ENCODE data around the gene MAT2A.
A peak's percentile ranks its signal among the peaks of the same experiment; 100 is the strongest.
"Not testable (repeated sequence)": the region's sequence is repeated elsewhere in the genome, so short reads cannot be mapped to it uniquely, and the experiment has no call there.

MAT2A gene

DNA sequence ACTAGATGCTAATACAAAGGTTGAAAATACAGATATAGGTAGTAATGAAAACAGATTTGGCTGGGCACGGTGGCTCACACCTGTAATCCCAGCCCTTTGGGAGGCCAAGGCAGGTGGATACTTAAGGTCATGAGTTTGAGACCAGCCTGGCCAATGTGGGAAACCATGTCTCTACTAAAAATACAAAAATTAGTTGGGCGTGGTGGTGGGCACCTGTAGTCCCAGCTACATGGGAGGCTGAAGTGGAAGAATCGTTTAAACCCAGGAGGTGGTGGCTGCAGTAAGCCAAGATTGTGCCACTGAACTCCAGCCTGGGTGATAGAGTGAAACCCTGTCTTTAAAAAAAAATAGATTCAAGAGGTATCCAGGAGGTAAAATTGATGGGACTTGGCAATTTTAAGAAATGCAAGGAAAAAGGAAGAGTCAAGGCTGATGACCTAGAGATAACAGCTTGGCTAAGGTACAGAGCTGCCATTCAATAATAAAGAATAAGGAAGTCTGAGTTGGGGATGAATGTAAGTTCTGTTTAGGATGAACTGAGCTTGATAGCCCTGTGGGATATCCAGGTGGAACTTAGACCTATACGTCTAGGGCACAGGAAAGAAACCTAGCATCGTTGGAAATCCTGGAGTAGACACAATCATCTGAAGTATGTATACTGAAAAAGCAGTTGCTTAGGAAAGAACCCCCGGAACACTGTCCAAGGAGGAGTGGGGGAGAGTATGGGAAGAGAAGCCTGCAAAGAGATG, 9.1 kb downstream of the MAT2A start:
- DNase-seq: no peak

DNA sequence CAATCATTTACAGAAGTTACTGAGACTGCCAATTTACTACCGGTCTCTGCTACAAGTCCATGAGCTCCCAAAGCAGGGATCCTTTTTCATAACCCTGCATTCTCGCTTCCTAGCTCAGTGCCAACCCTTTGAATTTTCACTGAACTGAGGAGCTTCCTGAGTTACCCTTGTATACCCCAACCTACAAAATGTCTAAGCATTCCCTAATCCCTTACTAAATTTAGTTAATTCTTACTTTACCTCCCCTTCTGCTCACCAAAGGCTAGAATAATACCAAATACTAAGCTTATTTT, 9.6 kb downstream of the MAT2A start:
- DNase-seq: no peak

DNA sequence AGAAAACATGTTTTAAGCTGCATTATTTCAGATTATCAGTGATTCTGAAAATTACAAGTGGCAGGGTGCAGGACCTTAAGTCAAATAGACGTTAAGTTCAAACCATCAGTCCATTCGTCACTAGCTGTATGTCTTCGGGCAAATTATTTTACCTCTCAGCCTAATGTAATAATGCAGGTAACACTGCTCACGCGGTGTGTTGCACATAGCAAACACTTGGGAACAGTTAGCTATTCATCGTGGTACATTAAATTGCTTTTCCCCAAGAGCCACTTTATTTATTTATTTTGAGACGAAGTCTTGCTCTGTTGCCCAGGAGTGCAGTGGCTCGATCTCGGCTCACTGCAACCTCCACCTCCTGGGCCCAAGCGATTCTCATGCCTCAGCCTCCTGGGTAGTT, 10.1 kb downstream of the MAT2A start:
- DNase-seq: no peak

DNA sequence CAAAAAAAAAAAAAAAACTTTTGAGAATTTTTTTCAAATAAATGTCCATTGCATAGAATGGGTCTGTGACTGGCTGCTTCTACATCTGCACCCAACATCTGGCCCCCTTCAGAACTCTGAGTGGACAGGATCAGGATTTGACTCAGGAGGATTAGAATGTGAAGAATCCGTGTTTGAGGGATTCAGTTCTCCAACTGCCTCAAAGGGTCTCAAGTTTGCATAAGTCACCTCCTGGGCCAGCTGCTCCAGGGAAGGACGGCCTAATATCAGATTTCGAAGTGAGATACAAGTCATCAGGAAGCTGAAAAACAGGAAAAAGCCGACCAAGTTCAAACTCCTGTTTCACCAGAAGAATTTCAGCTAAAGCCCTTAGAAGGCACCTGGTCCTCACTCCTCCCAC, 10.9 kb downstream of the MAT2A start:
- DNase-seq: no peak

DNA sequence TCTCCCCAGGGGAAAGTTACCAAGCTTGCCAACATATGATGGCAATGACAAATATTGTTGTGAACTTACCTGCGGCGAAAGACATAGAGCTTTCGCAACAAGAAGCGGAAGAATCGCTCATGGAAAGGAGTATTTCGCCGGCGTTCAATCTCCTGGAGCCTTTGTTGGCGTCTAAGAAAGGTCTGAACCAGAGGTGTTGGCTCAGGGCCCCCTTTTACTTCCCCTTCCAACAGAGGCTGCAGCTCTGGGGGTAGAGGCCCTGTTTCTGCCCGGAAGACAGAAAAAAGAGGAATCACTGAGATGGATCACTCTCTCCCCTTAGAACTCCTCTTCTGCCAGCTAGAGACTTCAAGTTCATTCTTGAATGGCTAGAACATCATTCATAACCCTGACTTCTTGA, 11.5 kb downstream of the MAT2A start:
- no peak for DNase-seq

DNA sequence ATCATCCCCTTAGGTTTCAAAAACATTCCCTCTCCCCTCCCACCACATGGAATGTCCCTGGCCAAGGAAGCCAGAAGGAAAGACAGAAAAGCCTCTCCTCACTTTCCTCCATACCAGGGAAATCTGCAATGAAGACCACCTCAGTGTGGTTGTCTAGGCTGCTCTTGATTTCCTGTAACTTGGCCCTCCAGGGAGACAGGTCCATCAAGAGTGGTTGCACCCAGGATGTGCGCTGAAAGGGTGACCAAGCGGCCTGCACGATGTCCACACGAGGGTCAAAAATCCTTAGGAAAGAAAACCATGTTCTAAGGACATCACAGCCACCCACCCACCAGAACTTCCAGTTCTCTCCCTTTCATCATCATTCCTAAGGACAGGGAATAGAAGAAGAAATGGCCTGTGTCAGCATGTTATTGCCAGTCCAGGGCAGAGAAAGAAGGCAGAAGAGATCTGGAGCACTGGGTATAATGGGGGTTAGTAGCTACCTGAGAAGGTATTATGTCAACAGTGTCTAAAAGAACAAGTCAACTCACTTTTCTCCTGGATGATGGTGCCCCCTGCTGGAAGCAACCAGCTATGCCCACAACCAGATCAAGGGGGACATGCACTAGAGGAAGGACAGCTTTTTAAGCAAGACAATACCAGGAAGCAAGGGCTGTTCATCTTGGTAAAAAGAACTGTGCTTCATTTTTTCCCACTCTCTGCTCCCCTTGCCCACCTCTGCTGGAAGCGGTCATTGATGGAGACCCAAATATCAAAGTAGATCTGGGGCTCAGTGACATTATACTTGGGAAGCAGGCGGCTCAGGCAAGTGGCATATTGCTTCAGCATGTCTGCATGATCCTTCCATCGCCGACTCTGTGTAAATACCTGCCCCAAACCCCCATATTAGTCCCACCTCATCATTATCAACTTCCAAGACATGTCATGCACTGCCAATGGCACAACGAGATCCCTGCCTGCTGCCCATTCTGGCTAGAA, 13.0 kb downstream of the MAT2A start:
- peak; percentile 90 for DNase-seq

DNA sequence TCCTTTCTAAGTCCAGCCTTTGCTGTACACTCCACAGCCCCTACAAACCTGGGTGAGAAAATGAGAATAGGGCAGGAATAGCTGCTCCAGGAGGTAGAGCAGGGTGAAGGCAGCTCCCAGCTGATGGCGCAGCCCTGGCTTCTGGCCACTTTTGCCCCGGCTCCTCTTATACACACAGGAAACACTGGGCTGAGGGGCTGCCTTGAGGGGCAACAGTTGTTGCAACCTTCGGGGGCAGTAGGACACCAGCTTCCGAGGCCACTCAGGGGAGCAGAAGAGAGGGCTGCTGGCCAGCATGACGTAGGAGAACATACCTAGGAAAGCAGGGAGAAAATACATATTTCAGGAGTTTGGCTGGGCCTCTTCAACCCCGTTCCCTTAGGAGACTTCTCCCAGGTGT, 14.2 kb downstream of the MAT2A start:
- no peak for DNase-seq

DNA sequence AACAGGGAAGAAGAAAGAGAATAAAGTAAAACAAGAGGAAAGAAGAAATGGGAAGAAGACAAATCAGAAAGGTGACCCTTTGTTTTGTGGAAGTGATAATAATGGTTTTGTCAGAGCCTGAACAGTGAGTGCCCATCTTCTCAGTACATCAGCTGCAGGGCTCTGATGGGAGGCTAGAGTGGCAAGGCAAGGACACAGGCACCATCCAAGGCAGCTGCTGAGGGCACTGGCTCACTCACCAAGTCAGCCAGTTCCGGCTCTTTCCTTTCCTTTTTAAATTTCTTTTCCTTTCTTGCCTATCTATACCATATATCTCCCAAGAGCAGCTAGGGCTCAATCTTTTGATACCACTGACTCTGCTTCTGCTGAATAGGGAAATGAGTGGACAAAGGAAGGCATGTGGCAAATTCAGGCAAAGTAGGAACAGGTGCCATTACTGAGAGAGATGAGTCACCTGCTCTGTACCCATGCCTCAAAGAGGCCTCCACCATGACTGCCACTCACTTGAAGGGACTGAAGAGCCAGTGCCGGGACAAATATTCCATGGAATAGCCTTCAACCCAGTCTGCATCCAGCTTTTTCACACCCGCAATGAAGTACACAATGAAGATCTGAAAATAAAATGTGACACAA, 16.1 kb downstream of the MAT2A start:
- DNase-seq: no peak

DNA sequence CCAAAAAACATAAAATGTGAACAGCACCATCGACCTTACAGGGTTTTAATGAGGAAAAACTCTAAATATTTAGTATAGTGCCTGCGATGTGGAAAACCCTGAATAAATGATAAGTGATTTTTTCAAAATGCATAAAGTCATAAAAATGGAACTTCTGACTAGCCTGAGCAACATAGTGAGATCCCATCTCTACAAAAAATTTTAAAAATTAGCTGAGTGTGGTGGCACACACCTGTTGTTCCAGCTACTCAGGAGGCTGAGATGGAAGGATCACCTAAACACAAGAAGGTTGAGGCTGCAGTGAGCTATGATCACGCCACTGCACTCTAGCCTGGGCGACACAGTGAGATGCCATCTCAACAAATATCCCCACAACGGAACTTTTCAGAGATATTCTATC, 18.2 kb downstream of the MAT2A start:
- no peak for DNase-seq

DNA sequence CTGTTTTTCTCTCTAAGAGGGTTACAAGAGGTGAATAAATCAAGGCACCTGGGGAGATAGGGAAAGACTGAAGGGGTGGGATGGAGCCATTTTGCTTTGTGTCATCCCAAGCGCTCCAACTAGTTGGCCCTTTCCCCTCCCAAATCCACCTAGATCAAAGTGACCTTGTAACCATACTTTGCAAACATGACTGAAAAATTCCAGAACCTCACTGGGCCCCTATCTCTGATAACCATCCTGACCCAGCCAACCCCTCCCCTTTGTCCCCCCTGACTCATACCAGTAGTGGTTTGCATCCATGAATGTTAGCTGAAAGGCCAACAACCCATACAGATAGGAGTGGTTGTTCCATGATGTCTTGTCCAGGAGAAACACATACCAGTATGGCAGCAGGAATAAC, 19.2 kb downstream of the MAT2A start:
- no peak for DNase-seq

DNA sequence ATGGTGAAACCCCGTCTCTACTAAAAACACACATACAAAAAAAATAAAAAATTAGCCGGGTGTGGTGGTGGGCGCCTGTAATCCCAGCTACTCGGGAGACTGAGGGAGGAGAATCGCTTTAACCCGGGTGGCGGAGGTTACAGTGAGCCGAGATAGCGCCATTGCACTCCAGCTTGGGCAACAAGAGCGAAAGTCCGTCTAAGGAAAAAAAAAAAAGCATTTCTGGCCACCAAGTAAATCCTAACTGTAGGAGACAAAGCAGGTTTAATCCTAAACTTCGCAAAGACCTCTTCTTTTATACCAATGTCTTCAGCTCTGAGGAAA, 21.4 kb downstream of the MAT2A start:
- not testable (repeated sequence) for DNase-seq

DNA sequence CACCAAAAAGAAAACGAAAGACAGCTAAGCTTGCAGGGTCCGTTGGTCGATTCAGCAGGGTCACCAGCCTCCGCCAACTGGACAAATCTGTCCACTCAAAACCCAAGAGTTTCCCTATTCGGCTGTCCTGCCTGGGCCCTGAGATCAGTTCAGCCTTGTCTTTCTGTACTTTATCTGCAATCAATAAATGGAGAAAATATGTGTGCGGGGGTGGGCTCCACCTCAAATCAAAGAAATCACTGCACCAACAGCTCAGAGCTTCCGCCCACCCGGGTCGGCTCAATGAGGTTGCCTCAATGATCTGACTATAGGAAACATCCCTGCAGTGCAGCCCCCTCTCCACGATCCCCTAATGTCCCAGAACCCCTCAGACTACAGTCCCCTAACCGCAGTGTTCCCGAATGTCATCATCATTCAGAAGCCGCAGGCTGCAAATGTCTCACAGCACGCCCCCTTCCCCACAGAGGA, 21.9 kb downstream of the MAT2A start:
- no peak for DNase-seq

DNA sequence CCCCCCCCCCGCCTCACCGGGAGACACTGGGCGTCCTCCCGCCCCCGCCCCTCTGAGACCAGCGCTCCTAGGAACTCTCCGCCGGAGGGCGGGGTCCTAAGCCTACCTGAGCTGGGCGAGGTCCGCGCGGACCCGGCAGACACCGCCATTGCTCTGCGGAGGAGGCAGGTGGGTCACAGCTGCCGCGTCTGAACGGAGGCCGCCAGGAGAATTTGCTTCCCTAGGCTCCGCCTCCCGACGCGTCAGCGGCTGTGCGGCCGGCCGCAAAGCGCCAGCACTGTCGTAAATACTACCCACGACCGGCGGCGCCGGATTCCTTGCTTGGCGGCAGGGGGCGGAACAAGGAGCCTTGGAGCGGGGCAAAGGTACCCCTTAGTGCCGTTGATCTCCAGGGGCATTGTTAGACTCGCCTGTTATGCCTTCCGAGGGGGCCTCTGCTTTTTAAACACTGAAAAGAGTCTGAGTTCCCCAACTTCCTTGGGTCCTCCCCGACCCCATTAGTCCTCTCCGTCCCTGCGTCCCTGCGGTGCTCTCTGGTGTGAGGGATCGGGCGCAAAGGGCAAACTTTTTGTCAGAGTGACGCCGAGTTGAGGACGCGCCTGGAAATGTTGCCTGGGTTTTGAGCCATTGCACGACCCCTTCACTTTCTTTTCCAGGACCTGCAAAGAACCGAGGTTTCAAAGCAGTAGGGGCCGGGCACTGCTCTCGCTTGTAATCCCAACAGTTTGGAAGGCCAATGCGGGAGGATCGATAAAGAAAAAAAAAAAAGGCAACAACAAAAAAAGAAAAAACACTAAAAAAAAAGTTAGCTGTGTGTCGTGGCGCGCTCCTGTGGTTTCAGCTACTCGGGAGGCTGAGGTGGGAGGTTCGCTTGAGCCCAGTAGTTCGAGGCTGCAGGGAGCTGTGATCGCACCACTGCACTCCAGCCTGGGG, 22.6 kb downstream of the MAT2A start, which contains the start of gene GGCX:
Gene GGCX, minus strand, starts transcription at position 214 of the 933 bp plus-strand sequence. Its CDS starts 65 bp downstream, at position 149.
- peak; percentile 96 for DNase-seq

DNA sequence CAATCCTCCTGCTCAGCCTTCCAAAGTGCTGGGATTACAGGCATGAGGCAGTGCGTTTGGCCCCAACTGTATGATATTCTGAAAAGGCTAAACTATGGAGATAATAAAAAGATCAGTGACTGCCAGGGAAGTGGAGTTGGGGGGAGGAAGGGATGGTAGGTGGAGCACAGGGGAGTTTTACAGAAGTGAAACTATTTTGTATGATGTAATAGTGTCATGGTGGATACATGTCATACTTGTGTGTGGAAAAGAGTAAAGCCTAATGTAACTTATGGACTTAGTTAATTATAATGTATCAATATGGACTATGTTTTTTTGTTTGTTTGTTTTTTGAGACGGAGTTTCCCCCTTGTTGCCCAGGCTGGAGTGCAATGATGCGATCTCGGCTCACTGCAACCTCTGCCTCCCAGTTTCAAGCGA, 25.2 kb downstream of the MAT2A start:
- no peak for DNase-seq

DNA sequence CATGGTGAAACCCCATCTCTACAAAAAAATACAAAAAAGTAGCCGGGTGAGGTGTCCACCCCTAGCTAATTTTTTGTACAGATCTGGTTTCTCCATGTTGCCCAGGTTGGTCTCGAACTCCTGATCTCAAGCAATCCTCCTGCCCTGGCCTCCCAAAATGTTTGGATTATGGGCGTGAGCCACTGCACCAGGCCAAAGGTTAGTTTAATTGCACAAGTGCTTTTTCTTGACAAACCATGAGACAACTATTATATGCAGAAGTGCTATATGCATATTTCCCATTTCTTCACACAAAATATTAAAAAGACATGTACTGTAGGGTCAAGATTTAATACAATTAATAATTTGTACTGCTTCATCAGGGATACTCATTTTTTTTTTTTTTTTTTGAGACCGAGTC, 27.3 kb downstream of the MAT2A start:
- DNase-seq: no peak

DNA sequence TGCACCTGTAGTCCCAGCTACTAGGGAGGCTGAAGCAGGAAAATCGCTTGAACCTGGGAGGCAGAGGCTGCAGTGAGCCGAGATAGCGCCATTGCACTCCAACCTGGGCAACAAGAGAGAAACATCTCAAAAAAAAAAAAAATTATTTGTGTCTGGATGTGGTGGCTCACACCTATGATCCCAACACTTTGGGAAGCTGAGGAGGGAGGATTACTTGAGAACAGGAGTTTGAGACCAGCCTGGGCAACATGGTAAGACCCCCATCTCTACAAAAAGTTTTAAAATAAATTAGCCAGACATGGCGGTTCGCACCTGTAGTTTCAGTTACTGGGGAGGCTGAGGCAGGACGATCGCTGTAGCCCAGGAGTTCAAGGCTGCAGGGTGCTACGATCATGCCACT, 36.8 kb downstream of the MAT2A start:
- DNase-seq: no peak

DNA sequence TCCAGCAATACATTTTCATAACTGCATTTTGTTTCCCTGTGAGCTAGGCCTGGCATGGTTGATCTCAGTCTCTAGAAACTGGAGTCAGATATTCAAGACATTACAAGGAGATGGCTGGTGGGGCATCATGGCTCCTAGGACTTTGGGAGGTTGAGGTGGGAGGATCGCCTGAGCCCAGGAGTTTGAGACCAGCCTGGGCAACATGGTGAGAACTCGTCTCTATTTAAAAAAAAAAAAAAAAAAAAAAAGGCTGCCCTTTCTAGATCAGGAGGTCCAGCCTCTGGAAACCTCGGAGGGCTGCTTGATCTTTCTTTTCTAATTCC, 38.1 kb downstream of the MAT2A start:
- DNase-seq: no peak

DNA sequence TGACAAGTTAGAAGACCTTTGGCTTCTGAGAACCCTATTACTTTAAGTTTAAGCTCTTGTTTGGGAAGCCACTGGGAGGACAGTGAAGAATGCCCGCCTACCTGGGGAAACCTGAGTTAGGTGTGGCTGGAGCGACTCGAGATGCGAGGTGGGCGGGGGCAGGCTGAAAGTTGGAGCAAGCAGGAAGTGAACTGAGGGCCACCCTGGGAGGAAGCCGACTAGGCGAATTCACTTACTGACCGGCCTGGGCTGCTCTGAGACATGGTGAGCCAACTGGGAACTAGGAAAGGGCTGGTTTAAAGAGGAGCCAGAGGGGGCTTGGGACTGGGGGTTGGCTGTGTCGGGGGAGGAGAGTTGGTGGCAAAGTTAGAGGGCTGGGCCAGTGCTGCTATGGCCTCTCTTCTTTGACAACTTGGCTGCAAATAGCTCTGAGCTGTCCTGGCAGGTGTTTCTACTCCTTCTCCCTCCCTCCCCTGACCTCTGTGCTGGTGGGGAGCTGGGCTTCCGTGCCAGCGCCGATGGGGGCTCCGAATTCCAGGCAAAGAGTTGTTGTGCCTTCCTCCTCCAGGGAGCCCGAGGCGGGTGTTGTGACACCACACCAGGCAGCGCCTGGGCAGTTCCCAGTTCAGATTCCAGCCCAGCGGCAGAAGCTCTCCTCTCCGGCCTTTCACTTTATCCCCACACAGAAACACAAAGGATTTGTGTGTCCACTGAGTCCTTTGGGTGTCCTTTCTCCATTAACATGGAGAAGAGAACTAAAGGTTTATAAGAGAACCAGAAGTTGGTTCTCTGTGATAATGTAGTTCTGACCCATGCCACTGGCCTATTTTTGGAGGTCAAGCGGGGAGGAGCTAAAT, 38.6 kb downstream of the MAT2A start, which contains the start of gene VAMP8:
Gene VAMP8, plus strand, starts transcription at position 201 of the 857 bp plus-strand sequence. Its CDS starts 61 bp downstream, at position 262.
- peak; percentile 62 for DNase-seq

DNA sequence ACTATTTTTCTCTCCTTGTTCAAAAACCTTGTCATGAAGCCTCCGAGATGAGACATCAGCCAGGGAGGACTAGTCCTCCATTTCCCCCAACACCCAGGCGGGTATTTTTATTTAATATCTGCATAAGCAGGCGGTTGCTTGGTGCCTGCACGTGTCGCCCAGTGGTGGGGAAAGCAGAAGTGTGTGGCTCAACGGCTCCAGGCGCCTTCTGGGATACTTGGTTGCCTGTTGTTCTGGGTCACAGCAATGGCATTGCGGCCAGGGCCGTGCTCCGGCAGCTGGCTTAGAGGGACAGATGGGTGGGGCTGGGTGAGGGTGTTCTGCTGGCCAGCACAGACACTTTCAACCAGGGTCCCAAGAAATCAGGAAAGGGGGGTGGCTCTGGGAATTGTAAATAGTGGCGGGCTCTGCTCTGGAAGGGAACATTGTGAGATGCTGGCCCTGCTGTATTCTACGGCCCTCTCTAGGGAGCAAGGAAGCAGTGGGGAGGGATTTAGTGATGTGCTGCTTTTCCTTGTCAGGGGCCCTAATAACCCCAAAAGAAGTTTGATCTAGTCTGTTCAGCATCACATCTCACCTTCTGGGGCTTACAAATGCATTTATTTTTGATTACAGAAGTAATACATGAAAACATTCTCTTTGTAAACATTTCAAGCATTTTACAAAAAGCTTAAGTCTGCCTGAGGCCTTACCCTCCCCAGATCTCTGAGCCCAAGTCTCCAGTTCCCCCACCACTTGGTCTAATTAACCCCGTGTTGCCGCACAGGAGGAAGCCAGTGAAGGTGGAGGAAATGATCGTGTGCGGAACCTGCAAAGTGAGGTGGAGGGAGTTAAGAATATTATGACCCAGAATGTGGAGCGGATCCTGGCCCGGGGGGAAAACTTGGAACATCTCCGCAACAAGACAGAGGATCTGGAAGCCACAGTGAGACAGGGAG, 39.5 kb downstream of the MAT2A start:
- DNase-seq: peak; percentile 24

DNA sequence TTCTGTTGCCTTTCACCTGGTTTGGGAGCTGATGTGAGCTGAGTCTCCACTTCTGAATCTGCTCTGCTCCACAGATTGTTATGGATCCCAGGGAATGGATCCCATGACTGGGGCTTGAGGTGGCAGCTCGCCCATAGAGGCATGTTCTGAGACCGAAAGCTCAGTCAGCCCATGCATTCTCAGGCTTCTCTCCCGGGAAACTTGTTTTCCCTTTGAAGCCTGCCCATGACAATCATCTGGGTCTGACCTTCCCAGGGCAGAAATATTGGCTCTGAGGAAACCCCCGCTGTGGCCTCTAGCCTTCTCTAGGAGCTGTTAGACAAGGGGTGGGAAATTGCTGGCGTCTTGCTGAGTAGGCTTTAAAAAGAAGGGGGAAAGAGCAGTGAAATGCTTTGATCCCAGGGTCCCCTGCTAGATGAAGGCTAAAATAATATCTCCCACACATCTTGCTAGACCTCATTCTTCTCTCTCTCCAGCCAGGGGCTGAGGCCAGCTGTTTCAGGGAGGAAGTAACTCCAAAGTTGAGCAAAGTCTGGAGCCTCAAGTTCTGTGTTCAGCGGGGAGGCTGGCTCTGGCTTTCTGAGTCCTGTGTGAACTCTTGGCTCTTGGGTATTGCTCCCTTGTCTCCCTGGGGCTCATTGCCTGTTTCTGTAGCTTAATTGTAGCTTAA, 40.4 kb downstream of the MAT2A start:
- DNase-seq: no peak

All from activated CD8-positive, alpha-beta memory T cell treated with anti-CD3 and anti-CD28 coated beads, Interleukin-2, amount 50 U/mL, for 4 hours (primary cell).